HepG2 (cell line): Measurements from ENCODE around the gene BTBD1. TPM values are rescaled to one million over a fixed set of nuclear protein-coding genes. Genes with fewer than 3 reads are reported as not detected.

Source experiments
- ATAC-seq: fragments of 200-7000 bp; cut with Tn5 transposase; 3 replicates; pipeline ENCODE4 v1.9.1; 2020; ENCODE audit warnings: mild to moderate bottlenecking, moderate library complexity
- BruUV-seq: library from RNA; stranded (reverse); fragments of 400-500 nt; replicated peaks from 2 replicates; lab custom pipeline; 2021; lab: Mats Ljungman, UMichigan
- CTCF ChIA-PET: fragments of 300-600 bp; formaldehyde crosslinking; extraction: SDS; loops from one replicate; lab custom pipeline; 2021; ENCODE audit warnings: low total read pairs, inconsistent platforms, low intra/inter-chr PET ratio; lab: Yijun Ruan, JAX
- POLR2A ChIA-PET: fragments of 350-600 bp; sonication (Branson Sonifier 250); formaldehyde crosslinking; loops from one replicate; lab custom pipeline; 2020; ENCODE audit warnings: antibody characterized with exemption, inconsistent platforms; lab: Yijun Ruan, JAX
- DNase-seq: peaks from one replicate; pipeline ENCODE4 v3.0.0-alpha.2; 2015; ENCODE audit warnings: low spot score
- FAIRE-seq: peaks from 3 replicates; lab custom pipeline; 2011; peaks lifted over from hg19 to GRCh38; lab: Jason Lieb, UNC
- H2AFZ ChIP-seq: one replicate; pipeline ENCODE4 v1.6.1; 2011; ENCODE audit warnings: low read length, inconsistent platforms
- H3K27ac ChIP-seq: fragments of 300-600 bp; 3 replicates; pipeline ENCODE4 v1.8.0; 2011; ENCODE audit warnings: mixed run types, mild to moderate bottlenecking, mixed read lengths, low read length, inconsistent platforms; ENCODE audit not compliant: insufficient read depth; ENCODE audit errors: extremely low read length
- H3K27me3 ChIP-seq, 2 experiments: fragments of 200-600 bp in 1 of 2; 2 replicates in 1 of 2; 3 replicates in 1 of 2; pipeline versions ENCODE4 v1.6.0 to v1.8.0; 2011; ENCODE audit warnings: low read length in 2 of 2, mild to moderate bottlenecking in 2 of 2, moderate library complexity in 2 of 2, inconsistent platforms in 1 of 2; ENCODE audit not compliant: insufficient read depth in 2 of 2, control insufficient read depth in 1 of 2
- H3K36me3 ChIP-seq, 2 experiments: fragments of 200-600 bp in 1 of 2; replicated peaks in 1 of 2; 2 replicates in 1 of 2; 3 replicates in 1 of 2; pipeline versions ENCODE4 v1.5.1 to v1.8.0; 2011; ENCODE audit warnings: low read length in 2 of 2, inconsistent platforms in 1 of 2; ENCODE audit not compliant: insufficient read depth in 2 of 2, control insufficient read depth in 1 of 2
- H3K4me1 ChIP-seq: 2 replicates; pipeline ENCODE4 v1.5.1; 2012; ENCODE audit warnings: low read length, inconsistent platforms; ENCODE audit not compliant: insufficient read depth
- H3K4me2 ChIP-seq: 2 replicates; pipeline ENCODE4 v1.6.0; 2011; ENCODE audit warnings: low read depth, low read length, inconsistent platforms
- H3K4me3 ChIP-seq, 3 experiments: fragments of 200-600 bp in 1 of 3; sonication (generic), shearing (Covaris generic) in 1 of 3; replicated peaks in 1 of 3; 2 replicates each; pipeline ENCODE4 v1.5.1; 2011 to 2016; ENCODE audit warnings: low read length in 3 of 3, inconsistent platforms in 2 of 3, low read depth in 2 of 3, mild to moderate bottlenecking in 2 of 3, control low read depth in 1 of 3, mixed read lengths in 1 of 3; ENCODE audit not compliant: insufficient read depth in 1 of 3
- H3K79me2 ChIP-seq: one replicate; pipeline ENCODE4 v1.6.1; 2011; ENCODE audit warnings: low read length, inconsistent platforms; ENCODE audit not compliant: insufficient read depth
- H3K9ac ChIP-seq: 2 replicates; pipeline ENCODE4 v1.6.0; 2011; ENCODE audit warnings: mild to moderate bottlenecking, low read depth, low read length, inconsistent platforms; ENCODE audit not compliant: insufficient read depth
- H3K9me3 ChIP-seq: 2 replicates; pipeline ENCODE4 v1.5.1; 2012; ENCODE audit warnings: mild to moderate bottlenecking, low read length
- H4K20me1 ChIP-seq: 2 replicates; pipeline ENCODE4 v1.6.0; 2011; ENCODE audit warnings: inconsistent platforms, mild to moderate bottlenecking, low read length, moderate library complexity; ENCODE audit not compliant: insufficient read depth
- BHLHE40 ChIP-seq: IDR thresholded peaks from 2 replicates; pipeline ENCODE4 v1.6.1; 2011; ENCODE audit warnings: low read length, improper control_type of control experiment
- ERF ChIP-seq: IDR thresholded peaks from 2 replicates; pipeline ENCODE4 v1.6.1; 2018; ENCODE audit warnings: missing biosample characterization, missing genetic modification reagents
- JARID2 ChIP-seq: sonication (generic); formaldehyde crosslinking; IDR thresholded peaks from 2 replicates; pipeline ENCODE4 v1.8.1; 2023; ENCODE audit warnings: missing genetic modification reagents, inconsistent platforms; ENCODE audit not compliant: insufficient replicate concordance
- STAT5B ChIP-seq: sonication (generic); formaldehyde crosslinking; IDR thresholded peaks from 2 replicates; pipeline ENCODE4 v1.4.0; 2020; ENCODE audit warnings: missing genetic modification reagents
- SUZ12 ChIP-seq: fragments of 150-350 bp; IDR thresholded peaks from 2 replicates; pipeline ENCODE4 v1.6.1; 2014; ENCODE audit warnings: low read depth, low read length
- THAP11 ChIP-seq: IDR thresholded peaks from 2 replicates; pipeline ENCODE4 v1.6.1; 2016; ENCODE audit warnings: missing biosample characterization, missing genetic modification reagents
- ZBTB33 ChIP-seq: sonication (generic); formaldehyde crosslinking; IDR thresholded peaks from 2 replicates; pipeline ENCODE4 v1.4.0; 2020; ENCODE audit warnings: missing genetic modification reagents
- ZNF205 ChIP-seq: IDR thresholded peaks from 2 replicates; pipeline ENCODE4 v1.6.1; 2018; ENCODE audit warnings: missing biosample characterization, missing genetic modification reagents
- ZNF672 ChIP-seq: sonication (generic); formaldehyde crosslinking; IDR thresholded peaks from 2 replicates; pipeline ENCODE4 v1.8.1; 2022; ENCODE audit warnings: missing genetic modification reagents
- WGBS: methylation state at CpG from one replicate; pipeline ENCODE4 v1.1.6; 2017; ENCODE audit warnings: low lambda C conversion rate; 5-methylcytosine and 5-hydroxymethylcytosine counted together
- in situ Hi-C: cut with HindIII; loops from 2 replicates; pipeline ENCODE4 v1.10.0; 2017; ENCODE audit warnings: low pct_unique_long_range_greater_than_20kb; ENCODE audit not compliant: extremely low pct_ligation_motif_present
- intact Hi-C: fragments of 100-400 bp; cut with micrococcal nuclease; formaldehyde crosslinking; loops from one replicate; pipeline ENCODE4 v1.10.0; 2022; ENCODE audit not compliant: unreplicated experiment
- polyA plus RNA-seq, 8 experiments: library from polyadenylated mRNA; depleted of rRNA in 3 of 8; stranded (reverse) in 7 of 8; unstranded in 1 of 8; fragments of >200 nt; fragmentation: Illumina TruSeq in 4 of 8; extraction: Trizol in 4 of 8; gene quantifications; 2 replicates each; pipeline versions ENCODE4 v1.2.1 to v1.2.3, GENCODE V29; 2011 to 2016; ENCODE audit warnings: low read depth in 4 of 8, missing spikeins in 1 of 8, mixed read lengths in 1 of 8; ENCODE audit not compliant: insufficient read depth in 1 of 8
- total RNA-seq, 5 experiments: library from RNA; depleted of rRNA; stranded (reverse); fragments of >200 nt; fragmentation: Illumina TruSeq; extraction: Trizol; gene quantifications; 2 replicates each; pipeline ENCODE4 v1.2.3, GENCODE V29; 2016; ENCODE audit warnings: low read depth in 1 of 5
- TF ChIP-seq, protein P1 (sequence below): sonication (generic); formaldehyde crosslinking; IDR thresholded peaks from 2 replicates; pipeline ENCODE4 v1.4.0; 2020; ENCODE audit warnings: missing genetic modification reagents, low read depth, mild to moderate bottlenecking, borderline replicate concordance

The BTBD1 gene
- total and polyA plus RNA-seq, 2 of the 13 experiments (the other 11 are each of a cell fraction or from before 2014, with no cell fraction given): 32.1 to 53.9 TPM

GRCh38 chr15:83105440-83105839 lies 38.4 kb upstream of the BTBD1 start (continued):
- TF ChIP-seq ZBTB33 (CRISPR knock-in tag) (no peak), ZNF672 (CRISPR knock-in tag) (no peak), ERF (CRISPR knock-in tag) (no peak), THAP11 (no peak), JARID2 (CRISPR knock-in tag) (no peak), BHLHE40 (no peak), STAT5B (CRISPR knock-in tag) (no peak), ZNF205 (CRISPR knock-in tag) (no peak)
- TF ChIP-seq, protein P1, sequence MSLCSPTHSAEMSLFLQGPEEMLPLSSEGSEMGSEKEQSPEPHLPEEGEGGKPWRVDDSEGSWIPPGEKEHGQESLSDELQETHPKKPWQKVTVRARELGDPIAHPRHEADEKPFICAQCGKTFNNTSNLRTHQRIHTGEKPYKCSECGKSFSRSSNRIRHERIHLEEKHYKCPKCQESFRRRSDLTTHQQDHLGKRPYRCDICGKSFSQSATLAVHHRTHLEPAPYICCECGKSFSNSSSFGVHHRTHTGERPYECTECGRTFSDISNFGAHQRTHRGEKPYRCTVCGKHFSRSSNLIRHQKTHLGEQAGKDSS: no peak

DNA sequence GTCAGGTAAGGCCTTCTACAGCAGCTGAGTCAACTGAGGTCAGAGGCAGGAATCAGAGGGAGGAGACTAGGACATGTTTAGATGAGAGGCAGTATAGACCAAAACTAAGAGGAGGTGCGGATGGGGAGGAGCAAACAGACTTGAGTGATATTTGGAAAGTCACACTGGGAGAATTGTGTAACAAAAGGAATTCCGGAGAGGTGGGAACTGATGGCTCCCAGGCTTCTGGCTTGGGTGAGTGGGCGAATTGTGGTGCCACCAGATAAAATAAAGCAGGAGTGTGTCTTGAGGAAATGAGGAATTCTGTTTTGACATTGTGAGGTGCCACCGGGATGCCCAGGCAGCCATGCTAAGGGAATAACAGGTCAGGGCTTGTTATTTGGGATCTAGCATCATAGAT lies 37.1 kb upstream of the BTBD1 start:
- BruUV-seq: no TSS peak

More for the DNA sequence above, 37.1 kb upstream of the BTBD1 start:
- Histone ChIP-seq H3K79me2 (no peaks in the 10 kb centered on the region), H3K4me2 (no peak overlapping the region), H3K27ac (no peak overlapping the region), H3K36me3 (no peaks in the 10 kb centered on the region), H2AFZ (no peak overlapping the region), H3K9ac (no peak overlapping the region), H3K9me3 (no peaks in the 10 kb centered on the region), H3K4me1 (no peaks in the 10 kb centered on the region), H3K4me3 (no peak overlapping the region), H4K20me1 (no peaks in the 10 kb centered on the region), H3K27me3 (peaks cover 0 to 26% of the 10 kb centered on the region in 2 experiments; a peak in 2 of 5 replicates)
- ChIA-PET POLR2A (no interaction called here), CTCF (no interaction called here)
- FAIRE-seq: no peak
- in situ Hi-C loops: no loop called here
- 18% methylated on average over 4 of the region's 4 CpGs for WGBS
- TF ChIP-seq SUZ12: no peak
- intact Hi-C loops: no loop called here
- no peak for DNase-seq
- no peak for ATAC-seq
